HG02571 (cell line): Measurements from ENCODE around the gene C10orf105.

Experiments used
- ATAC-seq: cut with Tn5 transposase; IDR thresholded peaks from one replicate; pipeline ENCODE4 v1.9.1; 2021; ENCODE audit warnings: mild to moderate bottlenecking, moderate library complexity; ENCODE audit not compliant: unreplicated experiment

C10orf105 gene

DNA sequence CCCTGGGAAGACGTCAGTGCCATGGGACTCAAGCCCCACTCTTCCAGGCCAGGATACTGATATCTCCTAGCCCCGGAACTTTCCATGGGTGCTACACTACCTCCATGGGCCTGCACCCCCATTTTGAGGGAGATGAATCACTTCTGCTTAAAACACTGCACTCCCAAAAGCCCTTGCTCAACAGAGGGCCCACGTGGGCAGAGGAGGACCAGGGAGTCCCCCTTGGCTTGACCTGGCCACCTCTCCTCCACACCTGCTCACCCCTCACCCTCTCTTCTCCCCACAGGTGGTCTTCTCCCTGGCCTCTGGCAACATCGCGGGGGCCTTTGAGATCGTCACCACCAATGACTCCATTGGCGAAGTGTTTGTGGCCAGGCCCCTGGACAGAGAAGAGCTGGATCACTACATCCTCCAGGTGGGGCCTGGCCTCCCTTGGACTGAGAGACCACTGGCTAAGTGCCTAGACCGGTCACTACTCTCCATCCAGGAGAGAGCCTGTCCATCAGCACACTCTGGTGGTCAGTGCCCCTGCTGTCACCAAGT is 19.9 kb upstream of the C10orf105 start:
- ATAC-seq = no peak

DNA sequence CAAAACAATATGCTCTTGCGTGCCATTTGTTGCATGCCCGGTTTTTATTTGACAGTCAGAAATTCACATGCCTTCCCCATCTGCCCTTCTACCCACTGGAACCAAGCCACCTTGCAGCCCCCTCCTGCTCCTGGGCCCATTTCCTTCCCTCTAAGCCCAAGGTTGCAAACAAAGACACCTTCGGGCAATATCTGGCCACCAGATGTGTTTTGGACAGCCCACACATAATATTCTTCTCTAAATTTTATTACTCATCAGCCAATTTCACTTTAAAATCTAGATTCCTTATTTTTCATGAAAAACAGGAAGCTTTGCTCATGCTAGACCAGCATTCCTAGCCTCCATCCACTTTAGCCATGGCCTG is 18.2 kb upstream of the C10orf105 start:
- no peak for ATAC-seq

DNA sequence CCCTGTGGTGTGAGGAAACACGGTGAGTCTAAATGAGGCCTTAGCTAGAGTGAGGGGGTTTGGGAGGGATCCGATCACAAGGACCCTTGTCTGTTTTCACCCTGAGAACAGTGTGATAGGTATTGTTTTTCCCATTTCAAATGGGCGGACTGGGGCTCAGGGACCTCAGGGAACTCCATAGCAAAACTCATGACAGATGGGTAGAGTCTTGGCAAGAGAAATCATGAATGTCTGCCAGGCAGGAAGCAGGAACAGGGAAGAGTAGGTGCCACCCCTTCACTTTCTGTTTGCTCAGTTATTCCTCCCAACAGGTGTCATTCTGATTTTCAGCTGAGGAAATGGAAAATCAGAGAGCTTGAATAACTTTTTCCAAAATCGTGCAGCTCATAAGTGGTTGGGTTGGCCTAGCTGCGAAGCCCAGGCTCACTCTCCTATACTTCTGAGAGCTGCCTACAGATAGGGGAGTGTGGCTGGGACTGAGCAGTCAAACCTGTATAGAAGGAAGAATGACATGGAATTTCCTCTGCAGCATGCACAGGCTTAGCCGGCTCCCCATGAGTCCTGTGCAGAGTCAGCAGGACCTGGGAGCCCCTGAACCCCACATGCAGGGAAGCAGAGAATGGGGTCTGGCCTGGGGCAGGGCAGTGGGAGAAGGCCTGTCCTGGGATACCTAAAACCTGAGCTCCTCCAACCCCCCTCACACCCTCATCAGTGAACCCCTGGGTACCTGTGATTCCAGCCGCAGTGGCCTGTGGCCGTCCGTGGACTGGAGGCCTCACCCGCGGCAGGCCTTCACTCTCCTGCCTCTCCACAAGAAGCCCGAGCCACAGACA is 17.6 kb upstream of the C10orf105 start:
- no peak for ATAC-seq

DNA sequence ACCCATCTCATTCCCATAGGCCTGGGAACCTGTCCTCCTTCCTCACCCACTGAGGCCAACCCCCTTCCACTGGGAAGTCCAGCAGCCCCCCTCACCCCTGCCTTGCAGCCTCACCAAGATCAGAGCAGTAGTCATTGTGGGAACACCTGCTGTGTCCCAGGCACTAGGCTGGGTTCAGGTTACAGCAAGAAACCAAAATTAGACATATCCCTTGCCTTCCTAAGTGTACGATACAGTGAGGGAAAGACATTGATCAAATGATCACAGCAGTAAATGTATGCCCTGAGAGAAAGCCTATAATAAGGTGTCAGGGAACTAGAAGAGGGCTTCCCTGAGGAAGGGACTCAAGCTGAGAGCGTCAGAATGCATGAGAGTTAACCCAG is 17.0 kb upstream of the C10orf105 start:
- no peak for ATAC-seq

- no peak for ATAC-seq
These were observed 16.4 kb upstream of the C10orf105 start for GRCh38 chr10:71735709-71736569.

- ATAC-seq = no peak
These were observed 15.2 kb upstream of the C10orf105 start for GRCh38 chr10:71734797-71735196.

DNA sequence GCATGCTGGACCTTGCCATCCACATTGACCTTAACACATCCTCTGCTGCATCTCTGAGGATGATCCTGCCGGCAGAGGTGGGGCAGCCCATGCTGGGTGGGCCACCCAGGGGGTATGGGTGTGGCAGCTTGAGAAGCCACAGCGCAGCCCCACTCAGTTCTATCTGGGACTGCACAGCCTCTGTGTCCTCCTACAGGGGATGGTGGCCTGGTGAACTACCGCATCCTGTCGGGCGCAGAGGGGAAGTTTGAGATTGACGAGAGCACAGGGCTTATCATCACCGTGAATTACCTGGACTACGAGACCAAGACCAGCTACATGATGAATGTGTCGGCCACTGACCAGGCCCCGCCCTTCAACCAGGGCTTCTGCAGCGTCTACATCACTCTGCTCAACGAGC is 12.2 kb upstream of the C10orf105 start:
- no peak for ATAC-seq

GRCh38 chr10:71729161-71729636 is 9.6 kb upstream of the C10orf105 start:
- ATAC-seq = no peak

DNA sequence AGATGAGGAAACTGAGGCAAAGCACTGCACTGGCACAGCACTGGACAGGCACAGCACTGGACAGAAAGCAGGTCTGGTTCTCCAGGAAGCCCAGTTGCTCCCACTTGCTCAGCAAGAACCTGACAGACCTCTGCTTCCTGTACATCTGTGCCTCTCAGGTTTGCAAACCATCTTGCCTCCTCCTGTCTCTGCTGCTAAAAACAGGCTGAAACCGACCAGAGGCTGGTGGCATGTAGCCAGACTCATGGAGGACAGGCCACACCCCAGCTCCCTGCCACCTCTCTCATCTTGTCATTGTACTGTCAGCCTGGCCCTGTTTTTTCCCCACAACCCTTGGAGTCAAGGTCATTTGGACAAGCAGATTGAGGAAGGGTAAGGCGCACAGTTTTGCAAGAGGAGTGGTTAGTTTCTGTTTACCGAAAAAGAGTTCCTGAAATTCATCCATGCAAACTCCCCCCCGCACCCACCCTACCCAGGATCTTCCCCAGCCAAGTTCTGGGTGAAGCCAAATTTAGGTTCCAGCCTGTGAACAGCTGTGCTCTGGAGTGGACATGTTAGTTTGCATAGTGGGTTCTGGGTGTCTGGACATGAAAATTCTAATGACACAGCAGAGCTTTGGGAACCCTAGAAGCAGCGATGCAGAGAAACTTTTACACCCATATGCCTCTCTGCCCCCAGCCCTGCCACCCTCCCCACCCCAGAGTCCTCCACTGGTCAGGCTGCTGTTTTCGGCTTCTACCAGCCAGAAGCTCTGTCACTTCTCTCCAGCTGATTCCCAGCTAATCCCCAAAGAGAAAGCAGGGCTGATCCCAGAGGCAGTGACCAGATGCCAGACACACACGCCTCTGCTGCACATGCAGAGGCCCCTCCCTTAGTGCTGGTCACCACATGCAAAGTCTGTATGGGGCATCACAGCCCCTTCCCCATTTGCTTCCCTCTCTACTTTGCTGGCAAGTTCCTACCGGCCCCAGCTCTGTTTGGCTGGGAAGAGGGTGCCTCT is 8.5 kb upstream of the C10orf105 start:
- peak; percentile 68 for ATAC-seq

DNA sequence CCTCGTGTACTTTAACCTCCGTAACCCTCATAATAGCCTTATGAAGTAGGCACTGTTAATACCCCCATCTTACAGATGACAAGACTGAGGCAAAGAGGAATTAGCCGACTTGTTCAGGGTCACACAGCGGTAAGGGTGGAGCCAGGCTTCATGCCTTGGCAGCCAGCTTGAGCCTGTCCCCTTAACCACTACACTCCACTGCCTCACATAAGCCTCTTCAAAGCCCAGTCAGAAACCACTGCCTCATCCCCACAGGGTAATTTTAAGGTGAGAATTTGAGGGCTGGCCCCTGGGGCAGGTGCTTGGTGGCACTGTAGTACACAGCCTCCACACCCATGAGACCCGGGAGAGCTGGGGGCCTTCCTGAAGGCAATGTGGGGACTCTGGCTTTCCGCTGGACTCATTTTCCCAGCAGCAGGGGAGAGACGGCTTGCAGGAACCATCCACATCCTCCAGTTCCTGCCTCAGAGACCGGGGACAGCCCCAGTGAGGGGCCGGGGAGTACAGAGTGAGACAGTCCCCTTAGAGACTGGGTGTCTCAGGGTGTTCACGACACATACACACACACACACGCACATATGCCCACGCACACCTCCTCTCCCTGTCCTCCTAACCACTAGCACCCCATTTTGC is 7.6 kb upstream of the C10orf105 start:
- peak; percentile 46 for ATAC-seq

GRCh38 chr10:71726580-71727104 is 7.1 kb upstream of the C10orf105 start:
- no peak for ATAC-seq

GRCh38 chr10:71725998-71726579 is 6.5 kb upstream of the C10orf105 start:
- ATAC-seq = no peak

DNA sequence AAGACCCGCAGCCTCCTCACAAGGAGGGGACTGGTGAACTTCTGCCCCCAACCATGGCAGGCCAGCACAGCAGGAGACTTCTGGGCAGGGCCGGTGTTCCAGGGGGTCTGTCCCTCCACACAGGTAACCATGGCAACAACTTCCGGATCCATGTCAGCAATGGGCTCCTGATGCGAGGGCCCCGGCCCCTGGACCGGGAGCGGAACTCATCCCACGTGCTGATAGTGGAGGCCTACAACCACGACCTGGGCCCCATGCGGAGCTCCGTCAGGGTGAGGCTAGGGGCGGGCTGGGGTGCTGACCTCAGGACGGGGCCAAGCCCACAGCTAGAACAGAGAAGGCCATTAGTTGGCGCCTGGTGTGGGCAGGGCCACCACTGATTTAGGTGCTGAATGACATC is 5.7 kb upstream of the C10orf105 start:
- no peak for ATAC-seq

DNA sequence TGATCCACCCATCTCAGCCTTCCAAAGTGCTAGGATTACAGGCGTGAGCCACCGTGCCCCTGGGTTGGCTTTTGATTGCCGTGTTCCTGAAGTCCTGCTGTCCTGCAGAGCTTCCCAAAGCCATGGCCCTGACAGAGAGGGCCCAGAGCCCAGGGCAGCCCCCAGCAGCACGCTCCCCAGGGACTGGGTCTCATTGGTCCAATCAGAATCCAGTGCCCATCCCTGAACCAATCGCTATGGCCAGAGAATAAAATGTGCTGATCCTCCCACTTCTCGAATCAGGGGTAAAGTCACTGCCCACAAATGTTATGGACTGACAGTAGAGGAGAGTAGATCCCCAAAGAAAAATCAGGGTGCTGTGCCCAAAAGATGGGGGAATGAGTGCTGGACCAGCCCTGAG is 5.0 kb upstream of the C10orf105 start:
- ATAC-seq = no peak

DNA sequence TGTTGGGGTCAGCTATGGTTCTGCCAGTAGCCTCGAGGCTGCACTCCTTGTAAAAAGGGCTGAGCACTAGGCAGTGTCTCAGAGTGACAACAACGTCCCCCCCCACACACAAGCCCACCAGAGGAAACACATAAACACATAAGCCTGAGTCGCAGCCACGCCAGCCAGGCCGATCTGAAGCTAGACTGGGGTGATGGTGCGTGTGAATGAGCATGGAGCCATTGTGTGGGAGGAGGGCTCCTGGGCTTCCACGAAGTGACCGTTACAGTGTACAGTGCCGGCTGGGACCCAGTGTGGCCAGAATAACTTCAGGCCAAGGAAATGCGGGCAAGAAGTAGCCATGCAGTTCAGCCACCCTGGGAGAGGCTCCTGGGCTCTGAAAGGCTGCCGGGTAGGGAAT is 3.7 kb upstream of the C10orf105 start:
- ATAC-seq = no peak

DNA sequence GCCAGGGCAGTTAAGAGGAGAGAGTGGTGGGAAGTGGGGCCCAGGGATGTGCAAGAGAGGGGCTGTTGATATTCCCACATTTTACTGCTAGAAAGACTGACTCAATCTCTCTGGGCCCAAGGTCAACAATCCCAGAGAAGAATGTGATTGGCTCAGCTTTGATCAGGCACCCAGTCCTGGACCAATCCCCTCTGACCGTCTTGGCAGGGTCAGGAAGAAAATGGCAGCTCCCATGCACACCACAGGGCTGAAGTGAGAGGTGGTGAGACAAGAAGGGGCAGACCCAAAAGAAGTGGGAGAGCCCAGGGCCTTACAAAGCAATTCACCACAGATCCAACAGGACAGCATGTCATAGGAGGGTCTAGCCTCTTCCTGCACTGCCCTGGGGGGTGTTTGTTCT is 3.3 kb upstream of the C10orf105 start:
- no peak for ATAC-seq

DNA sequence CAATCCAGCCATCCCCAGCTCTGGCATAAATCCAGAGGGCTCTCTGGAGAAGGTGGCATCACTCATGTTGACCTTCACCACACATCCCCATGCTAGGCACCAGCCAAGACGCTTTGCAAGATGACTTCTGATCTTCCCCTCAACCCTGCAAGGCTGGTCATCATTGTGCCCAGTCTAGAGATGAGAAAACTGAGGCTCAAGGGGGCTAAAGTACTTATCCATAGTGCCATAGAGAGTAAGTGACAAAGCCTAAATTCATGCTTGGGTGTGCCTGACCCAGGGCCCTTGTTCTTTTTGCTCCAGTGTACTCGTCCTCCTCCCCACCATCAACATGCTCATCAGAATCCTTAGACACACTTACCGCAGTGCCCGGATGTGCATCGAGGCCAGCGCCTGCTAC is 1.7 kb upstream of the C10orf105 start:
- no peak for ATAC-seq

- ATAC-seq = no peak
These were observed 710 bp upstream of the C10orf105 start for GRCh38 chr10:71720288-71720687.

DNA sequence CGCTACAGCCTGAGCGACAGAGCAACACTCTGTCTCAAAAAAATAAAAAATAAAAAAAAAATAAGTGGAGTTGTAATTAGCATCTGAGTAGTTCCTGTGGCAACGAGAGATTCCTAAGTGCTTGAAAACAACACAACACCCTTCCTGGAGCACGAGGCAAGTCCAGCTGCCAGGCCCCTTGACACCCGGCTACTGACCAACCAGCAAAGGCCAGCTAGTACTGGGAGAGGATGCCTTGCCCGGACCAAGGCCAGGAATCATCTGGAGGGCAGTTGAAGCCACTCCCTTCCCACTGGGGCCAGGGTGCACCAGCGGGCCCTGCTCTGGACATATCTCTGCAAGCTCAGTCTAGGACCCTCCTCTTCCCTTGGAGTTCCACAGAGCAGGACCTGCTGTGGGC is 536 bp downstream of the C10orf105 start:
- no peak for ATAC-seq
